Panc1 (cell line): ENCODE measurements around the gene SFMBT1.

ENCODE experiments used
- TF ChIP-seq, protein P1 (sequence below), 2 experiments: IDR thresholded peaks; 2 replicates each; pipeline ENCODE4 v1.6.1; 2011 to 2012; ENCODE audit warnings: low read depth in 2 of 2, control low read depth in 1 of 2, low read length in 1 of 2, mild to moderate bottlenecking in 1 of 2, moderate library complexity in 1 of 2; ENCODE audit not compliant: insufficient read depth in 1 of 2
- TF ChIP-seq, protein P2 (sequence below): fragments of 450-650 bp; IDR thresholded peaks from 2 replicates; pipeline ENCODE4 v1.5.1; 2017; ENCODE audit warnings: mild to moderate bottlenecking

DNA sequence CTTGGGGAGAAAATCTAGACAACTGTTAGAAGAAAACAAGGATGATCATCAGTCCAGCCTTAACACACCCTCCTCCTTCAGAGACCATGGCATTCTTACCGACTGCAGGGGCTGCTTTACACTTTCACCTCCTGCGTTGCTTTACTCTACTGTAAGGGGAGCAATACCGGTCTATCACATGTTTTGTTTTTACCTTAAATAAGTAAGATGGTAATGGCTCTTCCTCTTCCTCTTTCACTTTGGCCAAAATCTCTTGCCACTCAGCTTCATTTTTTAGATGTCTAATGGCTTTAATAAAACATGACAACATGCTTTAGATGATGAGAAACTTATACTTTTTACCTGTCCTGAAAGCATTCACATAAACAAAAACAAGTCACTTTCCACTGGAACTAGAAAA is 115.1 kb downstream of the SFMBT1 start:
- TF ChIP-seq, protein P1, sequence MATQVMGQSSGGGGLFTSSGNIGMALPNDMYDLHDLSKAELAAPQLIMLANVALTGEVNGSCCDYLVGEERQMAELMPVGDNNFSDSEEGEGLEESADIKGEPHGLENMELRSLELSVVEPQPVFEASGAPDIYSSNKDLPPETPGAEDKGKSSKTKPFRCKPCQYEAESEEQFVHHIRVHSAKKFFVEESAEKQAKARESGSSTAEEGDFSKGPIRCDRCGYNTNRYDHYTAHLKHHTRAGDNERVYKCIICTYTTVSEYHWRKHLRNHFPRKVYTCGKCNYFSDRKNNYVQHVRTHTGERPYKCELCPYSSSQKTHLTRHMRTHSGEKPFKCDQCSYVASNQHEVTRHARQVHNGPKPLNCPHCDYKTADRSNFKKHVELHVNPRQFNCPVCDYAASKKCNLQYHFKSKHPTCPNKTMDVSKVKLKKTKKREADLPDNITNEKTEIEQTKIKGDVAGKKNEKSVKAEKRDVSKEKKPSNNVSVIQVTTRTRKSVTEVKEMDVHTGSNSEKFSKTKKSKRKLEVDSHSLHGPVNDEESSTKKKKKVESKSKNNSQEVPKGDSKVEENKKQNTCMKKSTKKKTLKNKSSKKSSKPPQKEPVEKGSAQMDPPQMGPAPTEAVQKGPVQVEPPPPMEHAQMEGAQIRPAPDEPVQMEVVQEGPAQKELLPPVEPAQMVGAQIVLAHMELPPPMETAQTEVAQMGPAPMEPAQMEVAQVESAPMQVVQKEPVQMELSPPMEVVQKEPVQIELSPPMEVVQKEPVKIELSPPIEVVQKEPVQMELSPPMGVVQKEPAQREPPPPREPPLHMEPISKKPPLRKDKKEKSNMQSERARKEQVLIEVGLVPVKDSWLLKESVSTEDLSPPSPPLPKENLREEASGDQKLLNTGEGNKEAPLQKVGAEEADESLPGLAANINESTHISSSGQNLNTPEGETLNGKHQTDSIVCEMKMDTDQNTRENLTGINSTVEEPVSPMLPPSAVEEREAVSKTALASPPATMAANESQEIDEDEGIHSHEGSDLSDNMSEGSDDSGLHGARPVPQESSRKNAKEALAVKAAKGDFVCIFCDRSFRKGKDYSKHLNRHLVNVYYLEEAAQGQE (IDR thresholded peaks at IDR 0.05; ENCODE audit: insufficient read depth in 1 of 2, low read depth in 2 of 2, low read length in 1 of 2) = no peak
- TF ChIP-seq, protein P2, sequence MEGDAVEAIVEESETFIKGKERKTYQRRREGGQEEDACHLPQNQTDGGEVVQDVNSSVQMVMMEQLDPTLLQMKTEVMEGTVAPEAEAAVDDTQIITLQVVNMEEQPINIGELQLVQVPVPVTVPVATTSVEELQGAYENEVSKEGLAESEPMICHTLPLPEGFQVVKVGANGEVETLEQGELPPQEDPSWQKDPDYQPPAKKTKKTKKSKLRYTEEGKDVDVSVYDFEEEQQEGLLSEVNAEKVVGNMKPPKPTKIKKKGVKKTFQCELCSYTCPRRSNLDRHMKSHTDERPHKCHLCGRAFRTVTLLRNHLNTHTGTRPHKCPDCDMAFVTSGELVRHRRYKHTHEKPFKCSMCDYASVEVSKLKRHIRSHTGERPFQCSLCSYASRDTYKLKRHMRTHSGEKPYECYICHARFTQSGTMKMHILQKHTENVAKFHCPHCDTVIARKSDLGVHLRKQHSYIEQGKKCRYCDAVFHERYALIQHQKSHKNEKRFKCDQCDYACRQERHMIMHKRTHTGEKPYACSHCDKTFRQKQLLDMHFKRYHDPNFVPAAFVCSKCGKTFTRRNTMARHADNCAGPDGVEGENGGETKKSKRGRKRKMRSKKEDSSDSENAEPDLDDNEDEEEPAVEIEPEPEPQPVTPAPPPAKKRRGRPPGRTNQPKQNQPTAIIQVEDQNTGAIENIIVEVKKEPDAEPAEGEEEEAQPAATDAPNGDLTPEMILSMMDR = no peak
